Measurements from ENCODE around the gene TRAM2. TPM values are rescaled to one million over a fixed set of nuclear protein-coding genes. Genes with fewer than 3 reads are reported as not detected.

TRAM2 gene
- polyA plus RNA-seq, 1 experiment = 134 TPM

- no peak for TF ChIP-seq CTCF (IDR thresholded peaks at IDR 0.05; ENCODE audit: insufficient read depth, low read depth, low read length)
- Histone ChIP-seq H3K36me3 (ENCODE audit: control insufficient read depth, insufficient read depth, low read length) (peaks cover 35% of the 10 kb centered on the region), H3K27me3 (ENCODE audit: control insufficient read depth, insufficient read depth, low read length) (no peaks in the 10 kb centered on the region), H3K4me3 (ENCODE audit: low read depth, low read length) (no peak overlapping the region)
- DNase-seq (ENCODE audit: low read depth) = no peak
- ChIA-PET POLR2A (no interaction called here), CTCF (no interaction called here)
Measured at GRCh38 chr6:52510213-52510562, 66.7 kb downstream of the TRAM2 start.

GRCh38 chr6:52509281-52510212 is 67.3 kb downstream of the TRAM2 start:
- H3K27me3 ChIP-seq (ENCODE audit: control insufficient read depth, insufficient read depth, low read length) = no peaks in the 10 kb centered on the region
- ChIA-PET POLR2A (no interaction called here), CTCF (no interaction called here)
- TF ChIP-seq CTCF (IDR thresholded peaks at IDR 0.05; ENCODE audit: insufficient read depth, low read depth, low read length) = no peak
- no peak for DNase-seq (ENCODE audit: low read depth)
- no peak overlapping the region for H3K4me3 ChIP-seq (ENCODE audit: low read depth, low read length)
- peaks cover 42% of the 10 kb centered on the region for H3K36me3 ChIP-seq (ENCODE audit: control insufficient read depth, insufficient read depth, low read length)

GRCh38 chr6:52508261-52508739 is 68.6 kb downstream of the TRAM2 start:
- H3K27me3 ChIP-seq (ENCODE audit: control insufficient read depth, insufficient read depth, low read length) = no peaks in the 10 kb centered on the region
- ChIA-PET POLR2A (no interaction called here), CTCF (interaction anchor here (0.7 to 1.9 kb wide), 5 partner anchors 13 to 144 kb away, joined by 3 to 7 read pairs (median 4); no protein-coding TSS in a partner anchor)
- no peak for TF ChIP-seq CTCF (IDR thresholded peaks at IDR 0.05; ENCODE audit: insufficient read depth, low read depth, low read length)
- DNase-seq (ENCODE audit: low read depth) = no peak
- peaks cover 49% of the 10 kb centered on the region for H3K36me3 ChIP-seq (ENCODE audit: control insufficient read depth, insufficient read depth, low read length)
- no peak overlapping the region for H3K4me3 ChIP-seq (ENCODE audit: low read depth, low read length)

- DNase-seq (ENCODE audit: low read depth) = no peak
- ChIA-PET POLR2A (no interaction called here), CTCF (interaction anchor here (0.7 to 1.9 kb wide), 6 partner anchors 12 to 144 kb away, joined by 3 to 7 read pairs (median 4); no protein-coding TSS in a partner anchor)
- TF ChIP-seq CTCF (IDR thresholded peaks at IDR 0.05; ENCODE audit: insufficient read depth, low read depth, low read length) = no peak
- H3K4me3 ChIP-seq (ENCODE audit: low read depth, low read length) = no peak overlapping the region
- peaks cover 54% of the 10 kb centered on the region for H3K36me3 ChIP-seq (ENCODE audit: control insufficient read depth, insufficient read depth, low read length)
- H3K27me3 ChIP-seq (ENCODE audit: control insufficient read depth, insufficient read depth, low read length) = no peaks in the 10 kb centered on the region
Measured at GRCh38 chr6:52507557-52508260, 69.2 kb downstream of the TRAM2 start.

- H3K36me3 ChIP-seq (ENCODE audit: control insufficient read depth, insufficient read depth, low read length) = peaks cover 62% of the 10 kb centered on the region
- H3K27me3 ChIP-seq (ENCODE audit: control insufficient read depth, insufficient read depth, low read length) = no peaks in the 10 kb centered on the region
- POLR2A ChIA-PET = no interaction called here
- CTCF ChIA-PET = interaction anchor here (0.9 to 1.3 kb wide), 2 partner anchors 9 to 91 kb away, joined by 3 read pairs; no protein-coding TSS in a partner anchor
- no peak for DNase-seq (ENCODE audit: low read depth)
- no peak overlapping the region for H3K4me3 ChIP-seq (ENCODE audit: low read depth, low read length)
- no peak for TF ChIP-seq CTCF (IDR thresholded peaks at IDR 0.05; ENCODE audit: insufficient read depth, low read depth, low read length)
Measured at GRCh38 chr6:52506476-52506875, 70.4 kb downstream of the TRAM2 start.

All from BJ (cell line).